PC-3 (cell line): ENCODE data around the gene LASP1NB.

Experiments
- ATAC-seq: fragments of 200-7000 bp; cut with Tn5 transposase; 2 replicates; pipeline ENCODE4 v1.9.1; 2020; ENCODE audit warnings: mild to moderate bottlenecking, moderate library complexity
- BruUV-seq: library from RNA; stranded (reverse); fragments of 400-500 nt; replicated peaks from 2 replicates; lab custom pipeline; 2021; lab: Mats Ljungman, UMichigan
- CTCF ChIA-PET: fragments of 300-600 bp; sonication (Branson Sonifier 250); formaldehyde crosslinking; loops from one replicate; lab custom pipeline; 2022; ENCODE audit warnings: antibody characterized with exemption; lab: Charles Lee
- POLR2A ChIA-PET: fragments of 300-600 bp; sonication (Branson Sonifier 250); formaldehyde crosslinking; loops from one replicate; lab custom pipeline; 2022; ENCODE audit warnings: antibody characterized with exemption; ENCODE audit not compliant: unreplicated experiment; lab: Charles Lee
- DNase-seq: peaks from one replicate; pipeline ENCODE4 v3.0.0-alpha.2; 2015
- H2AFZ ChIP-seq: fragments of 300-600 bp; sonication (generic); 2 replicates; pipeline ENCODE4 v1.6.0; 2016; ENCODE audit warnings: antibody characterized with exemption, low read length
- H3F3A ChIP-seq: fragments of 300-600 bp; sonication (generic); one replicate; pipeline ENCODE4 v1.6.0; 2017; ENCODE audit warnings: antibody characterized with exemption, low read length, control low read depth, mild to moderate bottlenecking; ENCODE audit not compliant: unreplicated experiment
- H3K27ac ChIP-seq: fragments of 300-600 bp; sonication (generic); 2 replicates; pipeline ENCODE4 v1.5.1; 2016; ENCODE audit warnings: mild to moderate bottlenecking, low read length
- H3K27me3 ChIP-seq: fragments of 300-600 bp; sonication (generic); 2 replicates; pipeline ENCODE4 v1.6.1; 2016; ENCODE audit warnings: low read length, mixed read lengths
- H3K36me3 ChIP-seq: fragments of 300-600 bp; sonication (generic); 2 replicates; pipeline ENCODE4 v1.6.1; 2016; ENCODE audit warnings: low read depth, mixed run types, low read length, mixed read lengths
- H3K4me1 ChIP-seq: fragments of 300-600 bp; sonication (generic); 2 replicates; pipeline ENCODE4 v1.5.1; 2016; ENCODE audit warnings: low read length; ENCODE audit not compliant: insufficient read depth
- H3K4me2 ChIP-seq: fragments of 300-600 bp; sonication (generic); 2 replicates; pipeline ENCODE4 v1.6.0; 2016; ENCODE audit warnings: low read length
- H3K4me3 ChIP-seq: fragments of 300-600 bp; sonication (generic); 2 replicates; pipeline ENCODE4 v1.5.1; 2016; ENCODE audit warnings: mild to moderate bottlenecking, low read length, mixed read lengths
- H3K79me2 ChIP-seq: fragments of 300-600 bp; sonication (generic); 2 replicates; pipeline ENCODE4 v1.6.1; 2017; ENCODE audit warnings: low read length, mixed read lengths
- H3K9ac ChIP-seq: fragments of 300-600 bp; sonication (generic); 2 replicates; pipeline ENCODE4 v1.6.0; 2016; ENCODE audit warnings: mild to moderate bottlenecking, low read length
- H3K9me2 ChIP-seq: fragments of 300-600 bp; sonication (generic); replicated peaks from 2 replicates; pipeline ENCODE4 v1.6.1; 2016; ENCODE audit warnings: mixed run types, low read length, mixed read lengths
- H3K9me3 ChIP-seq: fragments of 300-600 bp; sonication (generic); 2 replicates; pipeline ENCODE4 v1.6.1; 2016; ENCODE audit warnings: low read length, mixed read lengths
- H4K20me1 ChIP-seq: fragments of 300-600 bp; sonication (generic); 2 replicates; pipeline ENCODE4 v1.6.1; 2016; ENCODE audit warnings: low read length, mixed read lengths
- CTCF ChIP-seq: fragments of 300-600 bp; sonication (generic); conservative IDR thresholded peaks from 2 replicates; pipeline ENCODE4 v1.5.1; 2017; ENCODE audit warnings: antibody characterized with exemption, low read depth, mild to moderate bottlenecking, low read length
- EZH2 ChIP-seq: fragments of 300-600 bp; sonication (generic); IDR thresholded peaks from one replicate; pipeline ENCODE4 v1.6.1; 2017; ENCODE audit warnings: antibody characterized with exemption, mild to moderate bottlenecking, low read length; ENCODE audit not compliant: unreplicated experiment
- EZH2phosphoT487 ChIP-seq: fragments of 300-600 bp; sonication (generic); IDR thresholded peaks from 2 replicates; pipeline ENCODE4 v1.6.1; 2018; ENCODE audit warnings: mild to moderate bottlenecking, antibody characterized with exemption, low read length, borderline replicate concordance
- intact Hi-C: fragments of 100-400 bp; cut with micrococcal nuclease; formaldehyde crosslinking; loops from 2 replicates; pipeline ENCODE4 v1.9.0; 2023

LASP1NB gene

DNA sequence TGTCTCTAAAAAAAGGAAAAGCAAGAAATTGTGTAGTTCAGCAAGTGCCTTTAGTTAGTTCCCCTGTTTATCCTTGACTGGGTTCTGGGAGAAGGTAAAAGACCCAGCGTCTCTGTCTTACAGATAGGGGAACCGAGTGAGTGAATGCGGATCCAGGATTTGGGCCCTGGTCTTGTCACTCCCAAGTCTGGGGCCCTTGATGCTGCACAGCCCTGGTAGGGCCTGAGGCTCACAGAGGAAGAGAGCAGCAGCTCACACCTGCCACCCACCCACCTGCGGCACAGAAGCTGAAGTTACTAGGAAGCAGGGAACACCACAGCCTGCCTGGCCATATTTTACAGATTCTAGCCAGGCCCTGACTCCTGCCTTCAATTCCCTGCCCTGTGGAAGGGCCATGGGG lies 33.3 kb upstream of the LASP1NB start:
- CTCF ChIA-PET = no interaction called here
- Histone ChIP-seq H3K27ac (no peak overlapping the region), H4K20me1 (no peaks in the 10 kb centered on the region)

DNA sequence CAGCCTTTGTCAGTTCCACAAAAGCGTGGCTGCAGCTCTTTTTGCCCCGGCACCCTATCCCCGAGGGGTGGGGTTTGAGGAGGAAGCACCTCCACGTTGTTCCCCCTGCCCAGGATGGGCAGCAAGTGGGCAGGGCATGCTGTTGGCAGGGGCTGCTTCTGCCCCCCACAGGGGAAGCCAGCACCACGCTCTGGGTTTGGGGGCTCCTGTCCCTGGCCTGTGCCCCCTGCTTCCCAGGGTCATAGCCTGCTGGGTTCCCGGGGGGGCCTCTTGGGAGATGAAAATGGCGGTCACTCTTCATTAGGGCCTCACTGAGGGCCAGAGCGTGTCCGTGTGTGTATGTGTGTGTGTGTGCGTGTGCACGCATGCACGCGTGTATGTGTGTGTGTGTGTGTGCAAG lies 32.8 kb upstream of the LASP1NB start:
- no TSS peak for BruUV-seq
- intact Hi-C loops = no loop called here
- no peaks in the 10 kb centered on the region for H3K27me3 ChIP-seq
- H2AFZ ChIP-seq = no peak overlapping the region
- no peaks in the 10 kb centered on the region for H3K9me2 ChIP-seq
- peaks cover 7% of the 10 kb centered on the region; the same call in 1 of the 2 replicates for H3K4me1 ChIP-seq
- POLR2A ChIA-PET = no interaction called here
- no peak overlapping the region for H3K4me2 ChIP-seq
- no peak overlapping the region for H3K27ac ChIP-seq
- CTCF ChIA-PET = no interaction called here
- no peak for ATAC-seq
- TF ChIP-seq EZH2phosphoT487 (no peak), CTCF (no peak), EZH2 (no peak)
- H3K9me3 ChIP-seq = no peaks in the 10 kb centered on the region
- DNase-seq = no peak
- no peak overlapping the region for H3K4me3 ChIP-seq
- no peaks in the 10 kb centered on the region for H3F3A ChIP-seq
- H3K36me3 ChIP-seq = no peaks in the 10 kb centered on the region; the same call in 1 of the 2 replicates
- H4K20me1 ChIP-seq = no peaks in the 10 kb centered on the region
- H3K9ac ChIP-seq = no peak overlapping the region
- H3K79me2 ChIP-seq = peaks cover 2% of the 10 kb centered on the region; the same call in 1 of the 2 replicates

More for the DNA sequence above, 33.3 kb upstream of the LASP1NB start:
- no peaks in the 10 kb centered on the region for H3K27me3 ChIP-seq
- no peaks in the 10 kb centered on the region; the same call in 1 of the 2 replicates for H3K36me3 ChIP-seq
- H3K4me3 ChIP-seq = no peak overlapping the region
- TF ChIP-seq EZH2phosphoT487 (no peak), EZH2 (no peak), CTCF (no peak)
- H3K79me2 ChIP-seq = peaks cover 7% of the 10 kb centered on the region
- H3K4me2 ChIP-seq = no peak overlapping the region
- intact Hi-C loops = no loop called here
- no peaks in the 10 kb centered on the region for H3F3A ChIP-seq
- BruUV-seq = TSS peak; percentile 16
- H3K9me2 ChIP-seq = no peaks in the 10 kb centered on the region
- no peaks in the 10 kb centered on the region for H3K9me3 ChIP-seq
- ATAC-seq (no peak), DNase-seq (no peak)
- 0 out of 2 replicates have a peak, but pooled peaks cover 2% of the 10 kb centered on the region for H3K4me1 ChIP-seq
- POLR2A ChIA-PET = no interaction called here
- H3K9ac ChIP-seq = no peak overlapping the region
- no peak overlapping the region for H2AFZ ChIP-seq

- H3K36me3 ChIP-seq = no peaks in the 10 kb centered on the region; the same call in 1 of the 2 replicates
- H2AFZ ChIP-seq = no peak overlapping the region
- no peak overlapping the region for H3K9ac ChIP-seq
- H3K9me2 ChIP-seq = no peaks in the 10 kb centered on the region
- no peak overlapping the region for H3K4me3 ChIP-seq
- no peaks in the 10 kb centered on the region for H3F3A ChIP-seq
- H4K20me1 ChIP-seq = no peaks in the 10 kb centered on the region
- TF ChIP-seq CTCF (no peak), EZH2 (no peak), EZH2phosphoT487 (no peak)
- ATAC-seq = no peak
- H3K9me3 ChIP-seq = no peaks in the 10 kb centered on the region
- H3K79me2 ChIP-seq = no peaks in the 10 kb centered on the region
- ChIA-PET CTCF (no interaction called here), POLR2A (no interaction called here)
- H3K27me3 ChIP-seq = no peaks in the 10 kb centered on the region
- H3K4me2 ChIP-seq = no peak overlapping the region
- peaks cover 12% of the 10 kb centered on the region for H3K4me1 ChIP-seq
- intact Hi-C loops = no loop called here
- H3K27ac ChIP-seq = no peak overlapping the region
- DNase-seq = no peak
- BruUV-seq = no TSS peak
Observed at GRCh38 chr17:38893113-38893512, 32.3 kb upstream of the LASP1NB start.
